Kidney tubule cell (primary cell): ENCODE data around the gene CCNC.
"Not testable (repeated sequence)": the region's sequence is repeated elsewhere in the genome, so short reads cannot be mapped to it uniquely, and the experiment has no call there.

ENCODE experiments used
- DNase-seq: peaks from one replicate; pipeline ENCODE4 v3.0.0-alpha.2; 2018; ENCODE audit warnings: low spot score

Gene CCNC

DNA sequence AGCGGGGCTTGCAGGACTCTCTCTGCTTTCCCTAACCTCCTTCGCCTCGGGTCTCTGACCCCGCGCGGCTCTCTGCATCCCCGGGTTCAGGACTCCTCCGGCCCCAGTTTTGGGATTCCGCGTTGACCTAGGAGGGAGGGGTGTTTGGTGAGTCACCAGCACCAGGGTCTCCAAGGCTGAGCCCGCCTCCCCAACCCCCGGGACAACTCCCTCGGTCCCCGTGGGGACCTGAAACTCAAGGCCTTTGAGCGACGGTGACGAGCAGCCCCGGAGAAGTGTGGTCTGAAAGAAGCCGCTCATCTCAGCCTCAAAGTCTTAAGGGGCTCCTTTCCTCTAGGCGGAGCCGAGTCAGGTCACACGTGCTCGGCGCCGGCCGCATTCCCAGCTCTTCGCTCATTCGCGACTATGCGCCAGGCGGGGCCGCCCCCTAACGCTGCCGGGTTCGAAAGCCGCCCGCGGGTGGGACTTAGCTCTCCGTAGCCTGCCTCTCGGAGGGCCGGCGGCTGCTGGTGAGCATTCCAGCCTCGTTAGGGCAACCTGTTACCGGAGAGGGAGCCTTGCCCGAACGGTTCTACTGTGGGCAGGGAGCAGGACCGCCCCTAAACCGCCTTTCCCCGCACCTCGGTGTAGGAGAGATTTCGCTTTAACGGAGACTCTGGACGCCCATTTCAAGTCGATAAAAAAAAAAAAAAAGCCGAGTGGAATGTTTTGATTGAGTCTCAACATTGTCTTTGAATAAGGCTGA is 35.1 kb upstream of the CCNC start:
- peak; percentile 27 for DNase-seq

- no peak for DNase-seq
Measured at GRCh38 chr6:99602520-99603420, 34.3 kb upstream of the CCNC start.

- not testable (repeated sequence) for DNase-seq
Measured at GRCh38 chr6:99594696-99595095, 26.2 kb upstream of the CCNC start.

- no peak for DNase-seq
Measured at GRCh38 chr6:99592900-99593299, 24.4 kb upstream of the CCNC start.

DNA sequence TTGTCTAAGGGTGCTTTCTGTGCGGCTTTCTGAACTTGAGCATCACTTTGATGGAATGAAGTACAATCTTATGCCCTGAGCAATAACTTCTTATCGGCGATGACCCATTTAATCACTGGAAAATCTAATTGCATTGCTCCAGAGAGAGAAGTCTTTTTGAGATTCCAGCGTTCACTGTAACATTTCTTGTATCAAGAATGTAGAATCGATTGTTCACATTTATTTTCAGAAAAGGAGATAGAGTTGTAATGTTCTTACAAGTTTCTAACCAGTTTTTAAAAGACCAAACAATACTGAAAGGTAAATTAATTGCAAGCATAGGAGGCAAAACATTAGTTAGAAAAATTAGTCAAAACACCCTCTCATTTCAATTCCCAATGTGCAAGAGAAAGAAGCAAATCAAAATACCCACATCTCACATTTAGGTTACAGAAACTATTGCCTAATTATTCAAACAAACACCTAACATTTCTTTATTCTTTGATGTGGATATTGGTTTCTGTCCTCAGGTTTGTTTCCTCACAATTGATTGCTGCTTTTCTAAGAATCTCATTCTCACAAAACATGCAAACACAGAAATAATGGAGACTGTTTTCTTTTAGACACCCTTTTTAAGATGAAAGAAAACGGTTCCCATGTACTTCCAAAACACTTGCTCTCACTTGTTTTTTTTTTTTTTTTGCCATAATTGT is 23.4 kb upstream of the CCNC start:
- DNase-seq, result no peak

DNA sequence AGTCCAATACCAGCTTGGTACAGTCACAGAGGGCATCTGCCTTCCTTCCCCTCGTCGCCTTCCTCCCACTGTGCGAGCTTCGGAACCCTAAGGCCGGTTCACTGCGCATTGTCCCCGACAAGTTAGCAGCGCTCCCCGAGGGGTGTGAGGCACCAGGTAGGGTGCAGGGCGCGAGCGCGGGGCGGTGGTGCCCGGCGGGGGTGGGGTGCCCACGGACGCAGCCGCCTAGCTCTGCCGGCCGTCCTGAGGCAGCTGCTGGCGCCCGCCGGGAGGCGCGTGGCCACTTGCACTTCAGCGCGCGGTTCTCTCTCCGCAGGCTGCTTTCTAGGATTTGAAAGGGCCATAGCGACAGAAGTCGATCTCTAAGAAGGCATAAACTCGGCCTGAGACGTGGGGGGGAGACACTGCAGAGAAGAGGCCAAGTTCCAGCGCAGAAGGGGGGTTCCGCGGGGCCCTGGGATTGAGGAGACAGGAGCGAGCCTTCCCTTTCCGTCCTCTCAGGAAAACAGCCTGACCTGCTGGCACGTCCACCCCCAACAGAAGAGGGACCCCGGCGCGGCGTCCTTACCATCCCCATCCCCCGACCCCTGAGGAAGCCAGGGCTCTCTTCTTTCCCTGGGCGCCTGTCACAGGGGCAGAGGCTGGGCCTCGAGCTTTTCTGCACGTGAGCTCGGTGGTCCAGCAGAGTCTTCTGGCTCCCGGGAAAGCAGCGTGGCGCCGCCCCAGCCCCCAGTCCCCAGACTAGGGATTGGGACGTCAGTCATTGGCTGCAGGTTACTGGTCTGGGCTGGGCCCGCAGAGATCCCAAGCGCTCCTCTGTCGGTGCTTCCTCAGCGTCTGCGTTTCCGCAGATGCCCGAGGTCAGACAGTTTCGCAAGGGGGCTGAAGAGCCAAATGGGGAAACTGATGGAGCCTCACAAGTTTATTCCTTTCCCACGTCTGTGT is 22.5 kb upstream of the CCNC start:
- no peak for DNase-seq

DNA sequence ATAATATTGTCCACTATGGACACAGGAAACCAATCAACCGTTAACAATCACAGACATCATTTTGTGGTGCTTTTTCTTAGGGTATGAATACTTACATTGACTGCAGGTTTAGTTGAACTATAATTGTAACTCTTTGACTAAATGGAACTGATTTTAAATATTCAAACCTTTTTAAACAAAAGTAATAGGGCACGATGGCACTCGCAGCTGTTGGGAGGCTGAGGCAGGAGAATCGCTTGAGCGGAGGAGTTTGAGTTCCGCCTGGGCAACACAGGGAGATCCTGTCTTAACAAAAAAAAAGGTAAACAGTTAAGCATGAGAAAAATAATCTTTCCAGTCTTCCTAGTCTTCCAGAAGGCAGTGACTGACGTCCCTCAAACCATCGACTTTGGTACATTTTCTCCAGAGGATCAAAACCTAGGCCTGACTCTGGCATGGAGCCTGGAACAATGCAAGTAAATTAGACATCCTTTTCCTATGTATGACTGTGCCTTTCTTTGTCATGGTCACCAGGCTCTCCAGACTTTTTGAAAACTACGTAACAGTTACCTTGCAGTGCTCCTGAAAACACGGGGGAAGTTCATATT is 21.5 kb upstream of the CCNC start:
- DNase-seq, result no peak

DNA sequence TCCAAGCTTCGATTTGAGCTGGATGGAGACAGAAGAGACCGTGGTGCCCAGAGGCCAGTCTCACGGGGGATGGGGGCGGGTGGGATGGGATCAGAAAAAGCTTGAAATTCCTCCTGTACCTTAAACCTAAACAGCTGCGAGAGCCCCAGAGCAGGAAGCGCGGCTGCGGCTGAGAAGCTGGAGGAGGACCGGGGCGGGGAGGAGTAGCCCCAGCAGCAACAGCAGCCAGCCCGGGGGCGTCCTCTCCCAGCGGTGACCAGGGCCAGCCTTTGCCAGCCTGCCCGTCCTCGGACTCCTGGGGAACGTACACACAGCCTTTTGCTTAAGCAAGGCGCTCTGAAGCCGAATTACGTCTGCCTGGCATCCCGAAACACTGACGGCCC is 20.8 kb upstream of the CCNC start:
- DNase-seq, result no peak

GRCh38 chr6:99588618-99589289 is 20.3 kb upstream of the CCNC start:
- peak; percentile 80 for DNase-seq

DNA sequence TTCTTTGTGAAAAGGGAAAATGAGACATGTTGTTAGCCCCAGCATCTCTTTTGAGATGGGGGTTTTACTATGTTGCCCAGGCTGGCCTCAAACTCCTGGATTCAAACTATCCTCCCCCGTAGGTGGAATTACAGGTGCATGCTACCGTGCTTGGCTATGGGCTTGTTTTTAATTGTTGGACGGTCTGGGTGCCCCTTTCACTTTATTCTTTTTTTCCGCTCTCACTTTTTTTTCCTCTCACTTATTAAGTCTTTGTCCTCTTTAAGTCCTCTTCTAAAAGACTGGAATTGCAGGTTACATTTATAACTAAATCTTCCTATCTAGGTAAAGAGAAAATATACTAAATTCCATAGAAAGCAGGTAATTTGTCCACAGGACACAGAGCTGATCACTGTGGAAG is 19.3 kb upstream of the CCNC start:
- no peak for DNase-seq

DNA sequence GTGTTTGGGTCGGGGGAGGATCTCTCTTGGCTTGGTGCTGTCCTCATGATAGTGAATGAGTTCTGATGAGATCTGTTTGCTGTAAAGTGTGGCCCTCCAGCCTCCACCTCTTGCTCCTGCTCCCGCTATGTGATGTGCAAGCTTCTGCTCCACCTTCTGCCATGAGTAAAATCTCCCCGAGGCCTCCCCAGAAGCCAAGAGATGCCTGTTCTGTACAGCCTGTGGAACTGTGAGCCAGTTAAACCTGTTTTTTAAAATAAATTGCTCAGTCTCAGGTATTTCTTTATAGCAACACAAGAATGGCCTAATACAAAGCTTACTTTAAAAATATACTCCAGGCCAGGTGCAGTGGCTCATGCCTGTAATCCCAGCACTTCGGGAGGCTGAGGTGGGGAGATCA is 11.3 kb upstream of the CCNC start:
- no peak for DNase-seq

GRCh38 chr6:99575544-99576227 is 7.2 kb upstream of the CCNC start:
- DNase-seq, result no peak

DNA sequence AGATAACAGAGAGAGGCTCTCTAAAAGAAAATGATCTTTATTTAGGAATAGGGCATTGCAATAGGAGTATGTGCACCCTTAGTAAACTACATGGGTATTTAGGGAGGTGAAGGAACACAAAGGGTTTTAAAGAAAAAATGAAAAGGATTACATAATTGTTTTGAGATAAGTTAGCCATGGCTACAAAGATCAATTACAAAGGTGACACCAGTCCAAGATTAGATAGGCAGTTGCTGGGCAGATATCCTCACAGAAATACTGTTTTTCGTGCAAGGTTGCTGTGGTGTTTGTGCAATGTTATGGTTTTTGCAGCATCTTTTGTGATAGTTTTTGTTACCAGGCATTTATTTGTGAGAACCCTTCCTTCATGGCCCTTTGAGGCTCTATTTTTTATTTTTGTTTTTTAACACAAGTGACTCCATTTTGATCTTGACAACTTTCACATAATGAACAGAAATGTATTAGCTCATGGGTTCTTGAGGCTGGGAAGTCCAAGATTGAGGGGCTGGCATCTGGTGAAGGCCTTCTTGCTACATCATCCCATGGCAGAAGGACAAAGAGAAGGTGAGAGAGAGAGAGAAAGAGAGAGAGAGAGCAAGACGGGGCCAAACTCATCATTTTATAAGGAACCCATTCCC is 5.6 kb upstream of the CCNC start:
- no peak for DNase-seq

DNA sequence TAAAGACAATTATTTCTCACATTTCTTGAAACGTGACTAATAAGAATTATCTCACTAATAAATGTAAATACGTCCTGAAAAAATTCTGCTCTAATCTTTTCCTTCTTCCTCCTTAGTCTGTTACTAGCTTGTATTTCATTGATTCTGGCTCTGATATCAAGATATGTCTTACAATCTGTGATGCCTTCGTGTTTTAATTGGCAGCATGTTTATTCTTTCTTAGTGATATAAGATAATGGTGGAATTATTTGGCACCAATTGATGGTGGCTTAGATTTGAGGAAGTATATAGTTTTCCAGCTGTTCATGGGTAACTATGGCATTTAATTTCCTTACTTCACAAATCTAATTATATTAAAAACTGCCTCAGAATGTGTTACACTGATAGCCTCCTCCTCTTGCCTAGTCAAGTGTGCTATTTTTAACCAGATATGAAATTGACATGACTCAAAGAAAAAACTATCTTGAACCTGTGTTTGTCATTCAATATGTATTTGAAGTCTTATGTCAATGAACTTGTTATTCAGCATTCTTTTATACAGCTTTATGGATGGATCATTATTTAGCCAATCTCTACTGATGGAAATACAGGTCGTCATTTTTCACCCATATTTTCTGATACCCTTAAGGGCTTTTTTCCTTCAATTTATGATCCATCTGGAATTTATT is 5.3 kb downstream of the CCNC start:
- no peak for DNase-seq

GRCh38 chr6:99560668-99561067 is 7.8 kb downstream of the CCNC start:
- no peak for DNase-seq

DNA sequence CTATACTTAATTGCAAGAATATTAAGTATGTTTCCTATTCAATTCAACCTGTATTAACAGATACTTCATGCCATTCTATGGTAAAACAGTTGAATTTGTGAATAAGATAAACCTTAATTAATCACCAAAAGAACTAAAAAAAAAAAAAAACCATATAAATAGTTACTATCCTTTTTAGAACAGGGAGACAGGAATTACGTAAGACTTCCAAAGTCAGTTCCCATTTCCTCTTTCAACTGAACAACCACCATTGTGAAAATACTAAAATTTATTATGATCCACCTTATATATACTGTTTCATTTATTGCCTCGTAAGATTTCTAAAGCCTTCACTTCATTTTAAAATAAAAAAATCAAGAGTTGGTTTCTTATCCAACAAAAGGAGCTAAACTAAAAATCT is 9.4 kb downstream of the CCNC start:
- no peak for DNase-seq

- DNase-seq, result no peak
Measured at GRCh38 chr6:99553888-99554287, 14.6 kb downstream of the CCNC start.

DNA sequence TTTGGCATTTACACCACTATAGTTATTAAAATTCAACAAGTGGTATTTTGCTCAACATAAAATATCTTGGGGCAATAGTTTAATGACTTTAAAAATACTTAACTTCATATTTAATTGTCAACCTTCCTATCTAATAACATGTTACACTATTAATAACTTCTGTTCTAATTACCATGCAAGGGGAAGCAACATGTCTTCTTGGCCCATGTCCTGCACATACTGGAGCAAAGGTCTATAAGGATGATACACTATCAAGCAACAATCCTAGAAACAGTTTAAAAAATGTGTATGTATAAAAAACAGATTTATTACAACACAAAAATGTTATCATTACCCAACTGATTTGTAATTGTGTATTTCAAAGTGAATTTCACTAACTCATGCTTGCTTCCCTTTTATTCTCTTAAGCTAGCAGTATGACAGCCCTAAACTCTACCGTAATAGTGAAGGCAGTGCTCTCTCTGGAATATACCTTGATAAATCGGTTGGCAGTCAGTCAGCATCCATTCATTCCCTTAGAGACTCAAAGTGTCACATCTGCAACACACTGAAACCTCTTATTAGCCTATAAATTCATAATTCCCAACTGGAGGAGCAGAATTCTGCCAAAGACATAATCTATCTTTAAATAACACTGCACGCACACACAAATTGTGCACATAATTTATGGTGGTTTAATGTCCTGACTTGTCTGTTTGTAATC is 18.3 kb downstream of the CCNC start:
- no peak for DNase-seq
